HG03039 (cell line): ENCODE measurements around the gene HRCT1.

ENCODE experiments used
- ATAC-seq: cut with Tn5 transposase; IDR thresholded peaks from one replicate; pipeline ENCODE4 v1.9.1; 2021; ENCODE audit warnings: mild to moderate bottlenecking, moderate library complexity; ENCODE audit not compliant: unreplicated experiment

The HRCT1 gene

GRCh38 chr9:35940458-35941407 lies 34.7 kb downstream of the HRCT1 start:
- no peak for ATAC-seq

- no peak for ATAC-seq
Measured at GRCh38 chr9:35942286-35942685, 36.3 kb downstream of the HRCT1 start.

GRCh38 chr9:35944173-35944572 lies 38.2 kb downstream of the HRCT1 start:
- no peak for ATAC-seq

- ATAC-seq, result no peak
Measured at GRCh38 chr9:35944841-35945240, 38.8 kb downstream of the HRCT1 start.

GRCh38 chr9:35945341-35946018 lies 39.5 kb downstream of the HRCT1 start:
- ATAC-seq, result no peak

GRCh38 chr9:35948451-35948850 lies 42.4 kb downstream of the HRCT1 start:
- ATAC-seq, result no peak

GRCh38 chr9:35948901-35949318 lies 42.9 kb downstream of the HRCT1 start:
- no peak for ATAC-seq

- no peak for ATAC-seq
Measured at GRCh38 chr9:35951736-35952135, 45.7 kb downstream of the HRCT1 start.

GRCh38 chr9:35952526-35953191 lies 46.7 kb downstream of the HRCT1 start:
- ATAC-seq, result no peak

GRCh38 chr9:35954942-35955546 lies 49.0 kb downstream of the HRCT1 start:
- no peak for ATAC-seq

GRCh38 chr9:35956651-35957050 lies 50.6 kb downstream of the HRCT1 start:
- ATAC-seq, result no peak
